Right renal cortex interstitium (tissue), 3 donors: Measurements from ENCODE around the gene ZMYND19. TPM values are rescaled to one million over a fixed set of nuclear protein-coding genes. Genes with fewer than 3 reads are reported as not detected.
"Not testable (repeated sequence)": the region's sequence is repeated elsewhere in the genome, so short reads cannot be mapped to it uniquely, and the experiment has no call there.

Experiments
- DNase-seq, 3 donors: peaks; one replicate each; pipeline ENCODE4 v3.0.0-alpha.2; 2013; ENCODE audit warnings: low read depth in 3 of 3, low spot score in 2 of 3
- polyA plus RNA-seq, 3 donors: library from polyadenylated mRNA; unstranded; fragments of 120-200 nt; gene quantifications; one replicate each; pipeline ENCODE4 v1.2.1, GENCODE V29; 2013; ENCODE audit not compliant: insufficient read length in 3 of 3

The ZMYND19 gene
- polyA plus RNA-seq, 3 donors: 17.1 to 19.4 (median 18.8) TPM

GRCh38 chr9:137564134-137564533 lies 26.2 kb downstream of the ZMYND19 start:
- no peak for DNase-seq

GRCh38 chr9:137558127-137558526 lies 32.2 kb downstream of the ZMYND19 start:
- DNase-seq: no peak

GRCh38 chr9:137556069-137556838 lies 34.1 kb downstream of the ZMYND19 start:
- no peak for DNase-seq

GRCh38 chr9:137555179-137555578 lies 35.1 kb downstream of the ZMYND19 start:
- no peak for DNase-seq

- no peak for DNase-seq
These were observed 36.0 kb downstream of the ZMYND19 start for GRCh38 chr9:137554349-137554748.

DNA sequence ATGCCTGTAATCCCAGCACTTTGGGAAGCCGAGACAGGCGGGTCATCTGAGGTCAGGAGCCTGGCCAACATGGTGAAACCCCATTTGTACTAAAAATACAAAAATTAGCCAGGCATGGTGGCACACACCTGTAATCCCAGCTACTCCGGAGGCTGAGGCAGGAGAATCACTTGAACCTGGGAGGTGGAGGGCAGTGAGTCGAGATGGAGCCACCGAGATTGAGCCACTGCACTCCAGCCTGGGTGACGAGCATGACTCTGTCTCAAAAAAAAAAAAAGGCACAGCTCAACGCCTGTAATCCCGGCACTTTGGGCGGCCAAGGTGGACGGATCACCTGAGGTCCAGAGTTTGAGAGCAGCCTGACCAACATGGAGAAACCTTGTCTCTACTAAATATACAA lies 36.7 kb downstream of the ZMYND19 start:
- not testable (repeated sequence) for DNase-seq

GRCh38 chr9:137552022-137552768 lies 38.1 kb downstream of the ZMYND19 start:
- DNase-seq: no peak

- peak; percentile 37 to 75 (median 43) for DNase-seq
These were observed 38.9 kb downstream of the ZMYND19 start, which contains the start of gene MRPL41 for GRCh38 chr9:137551264-137552021. TSS of gene MRPL41 (plus strand) at chr9:137551879. CDS start at chr9:137552082, 203 bp downstream.

DNA sequence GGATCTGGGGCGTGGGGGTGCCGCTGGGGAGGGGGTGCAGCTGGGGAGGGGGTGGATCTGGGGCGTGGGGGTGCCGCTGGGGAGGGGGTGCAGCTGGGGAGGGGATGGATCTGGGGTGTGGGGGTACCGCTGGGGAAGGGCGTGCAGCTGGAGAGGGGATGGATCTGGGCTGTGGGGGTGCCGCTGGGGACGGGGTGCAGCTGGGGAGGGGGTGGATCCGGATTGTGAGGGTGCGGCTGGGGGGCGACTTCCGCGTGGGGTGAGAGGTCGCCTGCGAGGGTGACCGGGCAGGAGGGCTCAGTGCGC lies 39.4 kb downstream of the ZMYND19 start:
- DNase-seq: not testable (repeated sequence)

- peak in 2 of 3 donors; percentile 40 to 74 for DNase-seq
These were observed 40.1 kb downstream of the ZMYND19 start, which contains the start of gene PNPLA7 for GRCh38 chr9:137550231-137550621. TSS of gene PNPLA7 (minus strand) at chr9:137550402. CDS start at chr9:137550197, 205 bp downstream.

DNA sequence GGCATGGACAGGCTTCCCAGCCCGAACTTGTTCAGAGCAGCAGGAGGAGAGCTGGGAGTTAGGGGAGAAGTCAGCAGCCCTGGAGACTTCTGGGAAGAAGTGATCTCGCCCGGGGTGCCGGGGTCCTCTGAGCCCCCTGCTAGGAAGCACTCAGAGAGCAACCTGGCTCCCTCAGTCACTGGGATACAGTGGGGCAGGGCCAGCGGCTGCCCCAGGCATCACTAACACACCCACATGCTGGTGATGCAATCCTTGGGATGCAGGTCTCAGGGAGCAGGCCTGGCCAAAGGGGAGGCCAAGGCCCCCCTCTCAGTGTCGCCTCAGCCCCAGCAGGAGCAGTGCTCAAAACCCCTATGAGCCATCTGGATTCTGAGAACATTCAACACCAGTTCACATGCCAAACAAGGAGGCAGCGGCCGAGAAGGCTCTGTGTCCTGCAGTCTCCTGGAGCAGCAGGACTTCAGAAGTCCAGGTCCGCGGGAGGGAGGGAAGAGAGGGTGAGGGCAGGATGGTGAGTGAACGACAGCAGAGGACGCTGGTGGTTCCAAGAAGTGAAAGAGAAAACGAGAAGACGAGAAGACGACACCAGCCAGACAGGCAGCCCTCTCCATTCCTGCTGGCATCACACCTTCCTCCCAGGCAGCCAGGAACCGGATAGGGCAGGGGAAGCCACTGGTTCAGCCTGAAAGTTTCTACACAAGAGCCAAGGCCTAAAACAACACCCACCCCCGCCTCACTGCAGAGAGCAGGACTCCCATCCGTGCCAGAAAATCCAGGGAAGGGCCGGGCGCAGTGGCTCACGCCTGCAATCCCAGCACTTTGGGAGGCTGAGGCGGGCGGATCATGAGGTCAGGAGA lies 42.4 kb downstream of the ZMYND19 start:
- DNase-seq: no peak

DNA sequence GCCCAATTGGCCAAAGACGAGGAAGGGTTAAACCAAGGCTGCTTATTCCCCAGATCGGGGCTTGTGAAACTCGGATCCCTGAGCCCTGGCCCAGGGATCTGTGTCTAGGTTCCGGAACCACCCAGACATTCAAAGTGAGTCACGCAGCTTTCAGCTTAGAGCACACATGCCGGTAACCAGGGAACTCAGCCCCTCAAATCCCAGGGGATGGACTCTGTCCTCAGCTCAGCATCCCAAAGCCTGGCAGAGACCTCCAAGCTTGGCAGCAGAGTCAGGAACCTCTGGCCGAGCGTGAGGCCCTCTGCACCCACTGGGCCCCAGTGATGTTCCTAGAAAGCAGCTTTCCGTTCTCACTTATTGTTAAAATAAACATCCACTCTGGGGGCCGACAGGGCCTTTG lies 45.2 kb downstream of the ZMYND19 start:
- DNase-seq: no peak

DNA sequence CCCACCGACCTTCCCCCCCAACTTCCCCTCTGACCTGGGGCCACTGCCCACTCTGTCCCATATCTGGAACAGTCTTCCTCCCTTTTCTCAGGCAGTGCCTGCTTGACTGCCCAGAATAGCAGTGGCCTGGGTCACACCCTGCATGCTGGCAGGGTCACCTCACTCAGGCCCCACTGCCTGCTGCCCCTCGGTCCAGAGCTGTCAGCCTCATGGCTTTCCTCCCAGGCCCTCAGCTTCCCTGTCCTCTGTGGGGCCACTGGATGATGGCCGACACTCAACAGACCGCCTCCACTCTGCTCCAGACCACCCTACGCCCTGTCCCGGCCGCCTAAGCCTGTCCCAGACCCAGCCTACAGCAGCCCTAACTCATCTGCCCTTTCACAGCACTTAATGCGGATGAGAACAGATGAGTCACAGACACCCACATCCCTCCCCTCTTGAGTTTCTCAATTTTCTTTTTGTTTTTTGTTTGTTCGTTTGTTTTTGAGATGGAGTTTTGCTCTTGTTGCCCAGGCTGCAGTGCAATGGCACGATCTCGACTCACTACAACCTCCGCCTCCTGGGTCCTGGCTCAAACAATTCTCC lies 46.0 kb downstream of the ZMYND19 start:
- no peak for DNase-seq

DNA sequence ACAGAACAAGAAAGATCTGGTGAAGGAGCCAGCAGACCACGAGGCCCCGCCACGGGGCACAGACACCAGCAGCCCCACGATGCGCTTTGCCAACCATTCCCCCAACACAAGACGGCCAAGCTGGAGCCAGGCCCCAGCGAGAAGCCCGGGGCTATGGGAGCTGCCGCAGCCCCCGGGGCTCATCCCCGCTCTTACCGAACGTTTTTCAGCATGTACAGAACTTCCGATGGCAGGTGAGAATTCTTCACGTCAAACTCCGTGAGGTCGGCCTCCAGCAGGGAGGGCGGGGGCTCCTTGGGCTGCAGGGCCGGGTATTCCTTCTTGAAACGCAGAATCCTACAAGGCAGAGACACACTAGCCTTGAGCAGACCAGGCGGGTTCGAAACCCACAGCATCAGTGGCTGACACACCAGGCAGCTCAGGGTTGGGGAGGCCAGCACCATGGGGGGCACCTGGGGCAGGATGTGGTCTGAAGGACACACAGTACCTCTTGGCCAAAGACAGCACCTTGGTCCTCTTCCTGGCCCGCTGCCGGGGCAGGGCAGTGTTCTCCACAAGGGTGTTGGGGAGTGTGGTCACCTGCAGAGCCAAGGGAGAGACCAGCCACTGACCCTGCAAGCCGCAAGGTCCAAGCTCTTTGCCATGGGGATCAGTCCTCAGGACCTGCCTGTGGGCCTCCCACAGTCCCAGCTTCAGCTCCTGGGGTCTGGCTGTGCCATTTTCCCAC lies 46.9 kb downstream of the ZMYND19 start:
- no peak for DNase-seq

GRCh38 chr9:137542486-137542885 lies 47.8 kb downstream of the ZMYND19 start:
- no peak for DNase-seq

- DNase-seq: no peak
These were observed 49.8 kb downstream of the ZMYND19 start for GRCh38 chr9:137540536-137540935.

GRCh38 chr9:137538058-137538457 lies 52.3 kb downstream of the ZMYND19 start:
- no peak for DNase-seq

DNA sequence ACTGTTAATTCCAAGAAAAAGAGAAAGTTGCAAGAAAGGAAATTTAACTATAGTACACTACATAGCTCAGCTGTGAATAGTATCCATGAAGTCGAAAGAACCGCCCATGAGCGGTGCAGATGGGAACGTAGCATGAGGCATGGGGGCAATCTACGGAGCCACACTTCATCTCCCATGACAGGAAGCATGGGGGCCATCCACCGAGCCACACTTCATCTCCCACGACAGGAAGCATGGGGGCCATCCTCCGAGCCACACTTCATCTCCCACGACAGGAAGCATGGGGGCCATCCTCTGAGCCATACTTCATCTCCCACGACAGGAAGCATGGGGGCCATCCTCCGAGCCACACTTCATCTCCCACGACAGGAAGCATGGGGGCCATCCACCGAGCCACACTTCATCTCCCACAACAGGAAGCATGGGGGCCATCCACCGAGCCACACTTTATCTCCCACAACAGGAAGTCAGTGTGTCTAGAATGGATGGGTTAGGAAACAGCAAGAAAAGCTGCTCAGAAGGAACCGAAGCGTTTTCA lies 53.6 kb downstream of the ZMYND19 start:
- DNase-seq: not testable (repeated sequence)

DNA sequence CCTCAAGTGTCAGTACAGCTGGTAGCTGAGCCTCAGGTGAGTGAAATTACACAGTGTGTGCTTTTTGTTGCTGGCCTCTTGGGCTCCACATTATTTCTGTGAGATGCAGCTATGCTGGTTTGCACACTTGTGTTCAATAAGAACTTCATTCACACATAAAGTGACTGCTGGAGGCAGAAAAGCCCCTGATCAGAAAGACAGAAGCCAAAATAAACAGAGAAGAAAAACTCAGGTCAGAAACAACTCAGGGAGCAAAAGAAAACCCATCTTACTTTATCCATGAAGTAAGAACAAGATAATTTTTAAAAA lies 55.2 kb downstream of the ZMYND19 start:
- DNase-seq: no peak
